SU-DHL-6 (cell line): ENCODE data around the gene MYO10.
"Not testable (repeated sequence)": the region's sequence is repeated elsewhere in the genome, so short reads cannot be mapped to it uniquely, and the experiment has no call there.

ENCODE experiments used
- H2AFZ ChIP-seq: fragments of 200-600 bp; sonication (generic); 2 replicates; pipeline ENCODE4 v1.6.1; 2014; ENCODE audit warnings: low read depth, mild to moderate bottlenecking, moderate library complexity, mixed read lengths, antibody characterized with exemption, low read length; ENCODE audit not compliant: severe bottlenecking
- H3F3A ChIP-seq: fragments of 200-600 bp; shearing (Covaris generic); 2 replicates; pipeline ENCODE4 v1.6.0; 2016; ENCODE audit warnings: antibody characterized with exemption, mild to moderate bottlenecking; ENCODE audit not compliant: insufficient read depth
- H3K27ac ChIP-seq: fragments of 200-600 bp; sonication (generic); 2 replicates; pipeline ENCODE4 v1.5.1; 2016; ENCODE audit warnings: low read depth, mild to moderate bottlenecking, low read length, moderate library complexity, mixed read lengths
- H3K27me3 ChIP-seq: fragments of 200-600 bp; sonication (generic), shearing (Covaris generic); 2 replicates; pipeline ENCODE4 v1.6.0; 2014; ENCODE audit warnings: mild to moderate bottlenecking, low read length
- H3K36me3 ChIP-seq: fragments of 200-600 bp; sonication (generic); 2 replicates; pipeline ENCODE4 v1.6.1; 2014; ENCODE audit warnings: mild to moderate bottlenecking, low read length, mixed read lengths
- H3K4me2 ChIP-seq: fragments of 300-600, 200-600 bp; shearing (Covaris generic), sonication (generic); 2 replicates; pipeline ENCODE4 v1.6.0; 2014; ENCODE audit warnings: low read length, low read depth, mild to moderate bottlenecking; ENCODE audit not compliant: poor library complexity, severe bottlenecking
- H3K4me3 ChIP-seq: fragments of 200-600 bp; sonication (generic); 2 replicates; pipeline ENCODE4 v1.5.1; 2014; ENCODE audit warnings: antibody characterized with exemption, low read length, mild to moderate bottlenecking, mixed read lengths; ENCODE audit not compliant: insufficient read depth, poor library complexity, severe bottlenecking
- H3K79me2 ChIP-seq: fragments of 200-600 bp; sonication (generic); 2 replicates; pipeline ENCODE4 v1.6.1; 2014; ENCODE audit warnings: mild to moderate bottlenecking, low read length, moderate library complexity; ENCODE audit not compliant: insufficient read depth
- H3K9ac ChIP-seq: fragments of 200-600 bp; sonication (generic); 2 replicates; pipeline ENCODE4 v1.7.0; 2014; ENCODE audit warnings: mild to moderate bottlenecking, low read length
- H3K9me2 ChIP-seq: fragments of 200-600 bp; sonication (generic); replicated peaks from 2 replicates; pipeline ENCODE4 v1.6.1; 2014; ENCODE audit warnings: low read length; ENCODE audit not compliant: insufficient read depth
- H3K9me3 ChIP-seq: fragments of 200-600 bp; sonication (generic); 2 replicates; pipeline ENCODE4 v1.6.1; 2014; ENCODE audit warnings: low read length, mixed read lengths; ENCODE audit not compliant: insufficient read depth
- H4K20me1 ChIP-seq: fragments of 200-600 bp; sonication (generic); 2 replicates; pipeline ENCODE4 v1.6.1; 2014; ENCODE audit warnings: low read depth, mild to moderate bottlenecking, antibody characterized with exemption, low read length, moderate library complexity, mixed read lengths
- CTCF ChIP-seq: fragments of 200-600 bp; sonication (generic); IDR thresholded peaks from one replicate; pipeline ENCODE4 v1.5.1; 2017; ENCODE audit warnings: antibody characterized with exemption, mild to moderate bottlenecking, low read length, moderate library complexity; ENCODE audit not compliant: insufficient read depth, poor library complexity, severe bottlenecking
- EZH2phosphoT487 ChIP-seq: fragments of 200-600 bp; sonication (generic), shearing (Covaris generic); conservative IDR thresholded peaks from 2 replicates; pipeline ENCODE4 v1.6.1; 2018; ENCODE audit warnings: mild to moderate bottlenecking, antibody characterized with exemption, low read length, moderate library complexity, mixed read lengths

Gene MYO10

GRCh38 chr5:16659536-16659935 is 276.6 kb downstream of the MYO10 start:
- no peaks in the 10 kb centered on the region for H3K79me2 ChIP-seq
- no peak overlapping the region for H3K9ac ChIP-seq
- no peaks in the 10 kb centered on the region for H4K20me1 ChIP-seq
- no peaks in the 10 kb centered on the region for H3K36me3 ChIP-seq
- no peaks in the 10 kb centered on the region for H3F3A ChIP-seq
- H3K4me2 ChIP-seq: no peak overlapping the region
- H2AFZ ChIP-seq: no peak overlapping the region
- H3K27me3 ChIP-seq: no peaks in the 10 kb centered on the region
- no peak for TF ChIP-seq CTCF
- TF ChIP-seq EZH2phosphoT487: no peak
- H3K4me3 ChIP-seq: no peak overlapping the region
- H3K9me2 ChIP-seq: no peaks in the 10 kb centered on the region
- H3K9me3 ChIP-seq: no peaks in the 10 kb centered on the region
- H3K27ac ChIP-seq: no peak overlapping the region

GRCh38 chr5:16656561-16657191 is 279.4 kb downstream of the MYO10 start:
- Histone ChIP-seq H3K27ac (no peak overlapping the region), H3F3A (no peaks in the 10 kb centered on the region), H3K9me2 (no peaks in the 10 kb centered on the region), H2AFZ (no peak overlapping the region), H3K36me3 (no peaks in the 10 kb centered on the region), H3K9me3 (no peaks in the 10 kb centered on the region), H3K27me3 (no peaks in the 10 kb centered on the region), H3K9ac (no peak overlapping the region), H4K20me1 (no peaks in the 10 kb centered on the region), H3K4me2 (no peak overlapping the region), H3K79me2 (no peaks in the 10 kb centered on the region), H3K4me3 (no peak overlapping the region)
- TF ChIP-seq EZH2phosphoT487: no peak
- no peak for TF ChIP-seq CTCF

- H3K9ac ChIP-seq: no peak overlapping the region
- H3K27me3 ChIP-seq: no peaks in the 10 kb centered on the region
- H3K4me3 ChIP-seq: no peak overlapping the region
- H3K4me2 ChIP-seq: no peak overlapping the region
- H3K36me3 ChIP-seq: no peaks in the 10 kb centered on the region
- H3K79me2 ChIP-seq: no peaks in the 10 kb centered on the region
- no peak overlapping the region for H2AFZ ChIP-seq
- TF ChIP-seq EZH2phosphoT487 (no peak), CTCF (no peak)
- H3K27ac ChIP-seq: no peak overlapping the region
- H3K9me3 ChIP-seq: no peaks in the 10 kb centered on the region
- no peaks in the 10 kb centered on the region for H3F3A ChIP-seq
- no peaks in the 10 kb centered on the region for H3K9me2 ChIP-seq
- no peaks in the 10 kb centered on the region for H4K20me1 ChIP-seq
Observed at GRCh38 chr5:16654647-16655334, 281.3 kb downstream of the MYO10 start.

GRCh38 chr5:16648739-16649138 is 287.3 kb downstream of the MYO10 start:
- not testable (repeated sequence) for H3K9me2 ChIP-seq, H3K9ac ChIP-seq, H3K36me3 ChIP-seq, H2AFZ ChIP-seq, H3F3A ChIP-seq, H3K27me3 ChIP-seq, H3K4me3 ChIP-seq, H4K20me1 ChIP-seq, H3K9me3 ChIP-seq, H3K27ac ChIP-seq, H3K79me2 ChIP-seq, H3K4me2 ChIP-seq
